Measurements from ENCODE around the gene C1orf74.
A peak's percentile ranks its signal among the peaks of the same experiment; 100 is the strongest.
"Not testable (repeated sequence)": the region's sequence is repeated elsewhere in the genome, so short reads cannot be mapped to it uniquely, and the experiment has no call there.

The C1orf74 gene

DNA sequence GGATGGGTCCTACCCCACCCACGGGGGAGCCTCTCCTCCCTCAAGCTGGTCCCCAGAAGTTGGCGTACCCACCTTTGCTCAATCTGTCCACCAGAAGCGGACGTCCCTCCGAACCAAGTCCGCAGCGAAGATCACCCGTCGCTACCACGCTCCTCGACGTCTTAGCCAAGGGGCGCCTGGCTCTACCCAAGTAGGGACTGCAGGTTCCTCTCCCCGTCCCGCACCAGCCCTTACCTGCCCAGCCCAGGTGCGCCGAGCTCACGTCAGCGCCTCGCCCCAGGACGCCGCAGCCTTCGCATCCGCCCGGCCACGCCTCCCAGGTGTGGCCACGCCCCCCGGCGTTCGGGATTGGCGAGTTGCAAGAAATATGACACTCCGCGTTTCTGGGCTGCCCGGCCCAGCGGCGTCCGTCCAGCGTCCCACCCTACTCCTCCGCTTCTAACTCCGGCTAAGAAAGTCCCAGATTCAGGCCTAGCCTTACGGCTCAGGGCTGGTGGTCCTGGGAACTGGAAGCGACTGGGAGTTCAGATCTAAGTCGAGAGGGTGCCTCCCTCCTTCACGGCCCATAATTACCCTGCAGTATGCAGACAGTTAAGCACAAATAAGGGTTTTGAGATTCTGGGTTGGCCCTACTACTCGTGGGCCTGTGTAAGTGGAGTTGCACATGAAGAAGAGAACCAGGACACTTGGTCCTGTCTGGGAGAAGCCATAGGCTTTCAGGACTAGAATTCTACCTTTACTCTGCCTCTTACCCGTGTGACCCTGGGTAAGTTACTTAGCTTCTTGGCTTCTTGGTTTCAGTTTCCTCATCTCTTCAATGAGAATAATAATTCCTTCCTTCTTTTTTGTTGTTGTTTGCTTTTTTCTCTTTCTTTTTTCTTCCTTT, 21.8 kb upstream of the C1orf74 start, which contains the start of gene IRF6:
TSS of gene IRF6 (minus strand) at position 268 of the 886 bp plus-strand sequence. CDS start 4,729 bp downstream, outside the sequence.
- Histone ChIP-seq H3K27ac (ENCODE audit: insufficient read depth, low read length, poor library complexity, severe bottlenecking) (no peak within 1 kb of the TSS), H3K27me3 (replicated peaks; ENCODE audit: control insufficient read depth, insufficient read depth, low read length, poor library complexity, severe bottlenecking) (no peaks in the 10 kb centered on the region), H3K36me3 (ENCODE audit: control insufficient read depth, insufficient read depth, low read length) (no peaks in the 10 kb centered on the region), H3K4me3 (ENCODE audit: insufficient read depth, low read depth, low read length, poor library complexity, severe bottlenecking) (peak within 1 kb of the TSS; percentile 48), H3K9me3 (ENCODE audit: control insufficient read depth, low read length) (no peaks in the 10 kb centered on the region), H3K4me1 (ENCODE audit: control insufficient read depth, insufficient read depth, low read length, poor library complexity, severe bottlenecking) (peaks cover 11% of the 10 kb centered on the region)
- peak; percentile 64 to 68 (median 66) for DNase-seq

GRCh38 chr1:209805341-209805781, 21.0 kb upstream of the C1orf74 start:
- Histone ChIP-seq H3K27me3 (replicated peaks; ENCODE audit: control insufficient read depth, insufficient read depth, low read length, poor library complexity, severe bottlenecking) (no peaks in the 10 kb centered on the region), H3K27ac (ENCODE audit: insufficient read depth, low read length, poor library complexity, severe bottlenecking) (no peak overlapping the region), H3K9me3 (ENCODE audit: control insufficient read depth, low read length) (no peaks in the 10 kb centered on the region), H3K36me3 (ENCODE audit: control insufficient read depth, insufficient read depth, low read length) (no peaks in the 10 kb centered on the region), H3K4me1 (ENCODE audit: control insufficient read depth, insufficient read depth, low read length, poor library complexity, severe bottlenecking) (peaks cover 11% of the 10 kb centered on the region), H3K4me3 (ENCODE audit: insufficient read depth, low read depth, low read length, poor library complexity, severe bottlenecking) (peak overlapping the region; percentile 48)
- DNase-seq: no peak

DNA sequence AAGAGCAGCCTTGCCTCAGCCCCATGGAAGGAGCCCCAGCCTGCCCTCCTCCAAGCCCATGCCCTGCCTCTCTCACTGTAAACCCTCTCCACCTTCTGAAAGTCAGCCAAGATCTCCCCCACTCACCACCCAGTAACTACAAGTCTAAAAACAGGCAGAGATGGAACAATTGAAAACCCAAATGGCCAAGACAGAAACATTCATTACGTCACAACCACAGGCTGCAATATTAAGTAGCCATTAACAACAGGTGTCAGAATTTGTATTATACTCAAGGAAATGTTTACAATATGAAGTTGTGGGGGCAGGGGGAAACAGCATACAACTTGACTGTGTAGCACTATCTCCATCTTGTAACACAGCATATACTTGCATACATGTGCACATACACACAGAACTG, 19.2 kb upstream of the C1orf74 start:
- no peaks in the 10 kb centered on the region for H3K36me3 ChIP-seq (ENCODE audit: control insufficient read depth, insufficient read depth, low read length)
- no peaks in the 10 kb centered on the region for H3K27me3 ChIP-seq (replicated peaks; ENCODE audit: control insufficient read depth, insufficient read depth, low read length, poor library complexity, severe bottlenecking)
- no peak overlapping the region for H3K4me3 ChIP-seq (ENCODE audit: insufficient read depth, low read depth, low read length, poor library complexity, severe bottlenecking)
- peaks cover 11% of the 10 kb centered on the region for H3K4me1 ChIP-seq (ENCODE audit: control insufficient read depth, insufficient read depth, low read length, poor library complexity, severe bottlenecking)
- no peak for DNase-seq
- H3K27ac ChIP-seq (ENCODE audit: insufficient read depth, low read length, poor library complexity, severe bottlenecking): no peak overlapping the region
- H3K9me3 ChIP-seq (ENCODE audit: control insufficient read depth, low read length): no peaks in the 10 kb centered on the region

- Histone ChIP-seq H3K9me3 (ENCODE audit: control insufficient read depth, low read length) (no peaks in the 10 kb centered on the region), H3K4me1 (ENCODE audit: control insufficient read depth, insufficient read depth, low read length, poor library complexity, severe bottlenecking) (peaks cover 11% of the 10 kb centered on the region), H3K4me3 (ENCODE audit: insufficient read depth, low read depth, low read length, poor library complexity, severe bottlenecking) (no peak overlapping the region), H3K27ac (ENCODE audit: insufficient read depth, low read length, poor library complexity, severe bottlenecking) (no peak overlapping the region), H3K27me3 (replicated peaks; ENCODE audit: control insufficient read depth, insufficient read depth, low read length, poor library complexity, severe bottlenecking) (no peaks in the 10 kb centered on the region), H3K36me3 (ENCODE audit: control insufficient read depth, insufficient read depth, low read length) (no peaks in the 10 kb centered on the region)
- DNase-seq: no peak
These were observed 18.4 kb upstream of the C1orf74 start for GRCh38 chr1:209802780-209803152.

DNA sequence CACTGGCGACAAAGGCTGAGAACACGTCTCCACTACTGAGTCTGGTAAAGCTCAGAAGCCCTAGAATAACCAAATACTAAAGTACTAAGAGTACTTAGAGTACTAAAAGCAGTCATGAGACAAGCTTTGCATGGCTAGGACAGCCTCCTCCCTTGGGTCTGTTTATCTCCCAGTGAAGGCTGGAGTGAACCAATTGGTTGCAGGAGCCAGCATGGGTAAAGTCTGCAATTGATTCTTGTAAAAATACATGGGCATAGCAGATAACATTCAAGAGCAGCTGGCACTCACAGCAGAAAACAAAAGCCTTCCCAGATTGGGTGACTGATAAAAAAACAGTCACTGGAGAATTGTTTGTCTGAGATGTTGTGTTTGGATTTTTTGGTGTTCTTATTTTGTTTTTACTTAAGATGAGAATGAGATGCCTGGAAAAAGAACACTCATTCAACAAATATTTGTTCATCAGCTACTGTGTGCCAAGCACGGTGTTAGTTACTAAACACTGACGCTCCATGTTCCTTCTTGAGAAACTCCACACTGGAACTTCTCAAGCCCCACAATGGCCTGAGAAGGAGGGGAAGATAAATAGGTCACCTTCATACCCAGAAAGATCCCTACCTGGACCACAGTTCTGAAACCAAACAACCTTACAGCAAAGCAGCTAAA, 17.9 kb upstream of the C1orf74 start:
- Histone ChIP-seq H3K36me3 (ENCODE audit: control insufficient read depth, insufficient read depth, low read length) (no peaks in the 10 kb centered on the region), H3K27me3 (replicated peaks; ENCODE audit: control insufficient read depth, insufficient read depth, low read length, poor library complexity, severe bottlenecking) (no peaks in the 10 kb centered on the region), H3K9me3 (ENCODE audit: control insufficient read depth, low read length) (no peaks in the 10 kb centered on the region), H3K4me3 (ENCODE audit: insufficient read depth, low read depth, low read length, poor library complexity, severe bottlenecking) (no peak overlapping the region), H3K4me1 (ENCODE audit: control insufficient read depth, insufficient read depth, low read length, poor library complexity, severe bottlenecking) (peaks cover 11% of the 10 kb centered on the region), H3K27ac (ENCODE audit: insufficient read depth, low read length, poor library complexity, severe bottlenecking) (no peak overlapping the region)
- DNase-seq: no peak

- H3K36me3 ChIP-seq (ENCODE audit: control insufficient read depth, insufficient read depth, low read length): no peaks in the 10 kb centered on the region
- no peak overlapping the region for H3K27ac ChIP-seq (ENCODE audit: insufficient read depth, low read length, poor library complexity, severe bottlenecking)
- no peaks in the 10 kb centered on the region for H3K27me3 ChIP-seq (replicated peaks; ENCODE audit: control insufficient read depth, insufficient read depth, low read length, poor library complexity, severe bottlenecking)
- H3K4me3 ChIP-seq (ENCODE audit: insufficient read depth, low read depth, low read length, poor library complexity, severe bottlenecking): no peak overlapping the region
- no peak for DNase-seq
- peaks cover 9% of the 10 kb centered on the region for H3K4me1 ChIP-seq (ENCODE audit: control insufficient read depth, insufficient read depth, low read length, poor library complexity, severe bottlenecking)
- H3K9me3 ChIP-seq (ENCODE audit: control insufficient read depth, low read length): no peaks in the 10 kb centered on the region
These were observed 16.9 kb upstream of the C1orf74 start for GRCh38 chr1:209800984-209801834.

- H3K4me1 ChIP-seq (ENCODE audit: control insufficient read depth, insufficient read depth, low read length, poor library complexity, severe bottlenecking): no peaks in the 10 kb centered on the region
- no peaks in the 10 kb centered on the region for H3K9me3 ChIP-seq (ENCODE audit: control insufficient read depth, low read length)
- no peaks in the 10 kb centered on the region for H3K36me3 ChIP-seq (ENCODE audit: control insufficient read depth, insufficient read depth, low read length)
- no peaks in the 10 kb centered on the region for H3K27me3 ChIP-seq (replicated peaks; ENCODE audit: control insufficient read depth, insufficient read depth, low read length, poor library complexity, severe bottlenecking)
- H3K4me3 ChIP-seq (ENCODE audit: insufficient read depth, low read depth, low read length, poor library complexity, severe bottlenecking): no peak overlapping the region
- no peak for DNase-seq
- H3K27ac ChIP-seq (ENCODE audit: insufficient read depth, low read length, poor library complexity, severe bottlenecking): no peak overlapping the region
These were observed 13.8 kb upstream of the C1orf74 start for GRCh38 chr1:209797978-209798639.

DNA sequence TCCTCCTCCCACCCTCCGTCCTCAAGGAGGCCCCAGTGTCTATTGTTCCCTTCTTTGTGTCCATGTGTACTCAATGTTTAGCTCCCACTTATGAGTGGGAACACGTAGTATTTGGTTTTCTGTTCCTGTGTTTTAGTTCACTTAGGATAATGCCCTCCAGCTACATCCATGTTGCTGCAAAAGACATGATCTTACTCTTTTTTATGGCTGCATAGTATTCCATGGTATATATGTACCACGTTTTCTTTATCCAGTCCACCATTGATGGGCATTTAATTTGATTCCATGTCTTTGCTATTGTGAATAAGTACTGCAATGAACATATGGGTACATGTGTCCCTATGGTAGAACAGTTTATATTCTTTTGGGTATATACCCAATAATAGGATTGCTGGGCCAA, 9.4 kb upstream of the C1orf74 start:
- not testable (repeated sequence) for DNase-seq; H3K4me3 ChIP-seq (ENCODE audit: insufficient read depth, low read depth, low read length, poor library complexity, severe bottlenecking); H3K36me3 ChIP-seq (ENCODE audit: control insufficient read depth, insufficient read depth, low read length); H3K27ac ChIP-seq (ENCODE audit: insufficient read depth, low read length, poor library complexity, severe bottlenecking); H3K4me1 ChIP-seq (ENCODE audit: control insufficient read depth, insufficient read depth, low read length, poor library complexity, severe bottlenecking); H3K9me3 ChIP-seq (ENCODE audit: control insufficient read depth, low read length); H3K27me3 ChIP-seq (replicated peaks; ENCODE audit: control insufficient read depth, insufficient read depth, low read length, poor library complexity, severe bottlenecking)

DNA sequence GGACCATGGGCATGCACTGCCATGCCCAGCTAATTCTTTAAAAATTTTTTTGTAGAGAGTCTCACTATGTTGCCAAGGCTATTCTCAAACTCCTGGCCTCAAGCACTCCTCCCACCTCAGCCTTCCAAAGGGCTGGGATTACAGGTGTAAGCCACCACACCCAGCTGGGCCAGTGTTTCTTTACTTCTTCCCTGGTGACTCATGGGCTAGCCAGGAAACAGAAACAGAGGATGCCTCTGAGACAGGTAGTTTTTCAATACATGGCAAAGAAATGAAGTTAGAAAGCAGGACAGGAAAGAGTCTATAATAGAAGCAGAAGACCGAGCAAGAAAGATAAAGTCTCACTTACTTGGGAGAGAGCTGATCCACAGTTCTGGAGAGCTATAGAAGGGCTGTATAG, 7.6 kb upstream of the C1orf74 start:
- Histone ChIP-seq H3K27me3 (replicated peaks; ENCODE audit: control insufficient read depth, insufficient read depth, low read length, poor library complexity, severe bottlenecking) (no peaks in the 10 kb centered on the region), H3K9me3 (ENCODE audit: control insufficient read depth, low read length) (no peaks in the 10 kb centered on the region), H3K36me3 (ENCODE audit: control insufficient read depth, insufficient read depth, low read length) (no peaks in the 10 kb centered on the region), H3K27ac (ENCODE audit: insufficient read depth, low read length, poor library complexity, severe bottlenecking) (no peak overlapping the region), H3K4me1 (ENCODE audit: control insufficient read depth, insufficient read depth, low read length, poor library complexity, severe bottlenecking) (no peaks in the 10 kb centered on the region), H3K4me3 (ENCODE audit: insufficient read depth, low read depth, low read length, poor library complexity, severe bottlenecking) (no peak overlapping the region)
- no peak for DNase-seq
